Thoracic aorta (tissue), 2 donors: ENCODE results near the gene PLPPR2. TPM values are rescaled to one million over a fixed set of nuclear protein-coding genes. Genes with fewer than 3 reads are reported as not detected.
"Not testable (repeated sequence)": the region's sequence is repeated elsewhere in the genome, so short reads cannot be mapped to it uniquely, and the experiment has no call there.

Experiments
- ATAC-seq: fragments of 150-250 bp; one replicate; pipeline ENCODE4 v1.8.0; 2017; ENCODE audit warnings: low read depth; ENCODE audit not compliant: insufficient number of reproducible peaks, low FRiP score
- DNase-seq: peaks from one replicate; pipeline ENCODE4 v3.0.0-alpha.2; 2020; ENCODE audit warnings: low spot score
- H3K27ac ChIP-seq, 2 donors: fragments of 200-600 bp; sonication (generic); 1 replicate in 1 of 2; 2 replicates in 1 of 2; pipeline ENCODE4 v1.5.1; 2016; ENCODE audit warnings: mild to moderate bottlenecking in 2 of 2, moderate library complexity in 2 of 2
- H3K27me3 ChIP-seq: fragments of 200-600 bp; sonication (generic); replicated peaks from 2 replicates; pipeline ENCODE4 v1.6.0; 2016; ENCODE audit warnings: mild to moderate bottlenecking; ENCODE audit not compliant: insufficient read depth
- H3K36me3 ChIP-seq: fragments of 200-600 bp; sonication (generic); one replicate; pipeline ENCODE4 v1.5.1; 2016
- H3K4me1 ChIP-seq, 2 donors: fragments of 200-600 bp; sonication (generic); 1 replicate in 1 of 2; 2 replicates in 1 of 2; pipeline versions ENCODE4 v1.5.1 to v1.6.0; 2016; ENCODE audit warnings: low read depth in 2 of 2, mild to moderate bottlenecking in 1 of 2; ENCODE audit not compliant: control insufficient read depth in 1 of 2
- H3K4me3 ChIP-seq: fragments of 200-600 bp; sonication (generic); 2 replicates; pipeline ENCODE4 v1.5.1; 2016; ENCODE audit warnings: mild to moderate bottlenecking
- H3K9me3 ChIP-seq: fragments of 200-600 bp; sonication (generic); 2 replicates; pipeline ENCODE4 v1.5.1; 2016
- total RNA-seq, 2 donors: library from RNA; depleted of rRNA; stranded (reverse); fragments of >200 nt; gene quantifications; one replicate each; pipeline versions ENCODE4 v1.1.0 to v1.2.3, GENCODE V29; 2016
- TF ChIP-seq, protein P1 (sequence below): fragments of 200-600 bp; sonication (generic); IDR thresholded peaks from one replicate; pipeline ENCODE4 v1.5.1; 2019; ENCODE audit warnings: antibody characterized with exemption

The PLPPR2 gene
- total RNA-seq, 2 donors from 2014 or later, result 55.7 to 69.7 TPM

GRCh38 chr19:11330127-11330526 is 25.1 kb upstream of the PLPPR2 start:
- peaks cover 48% of the 10 kb centered on the region for H3K36me3 ChIP-seq

GRCh38 chr19:11331502-11331901 is 23.7 kb upstream of the PLPPR2 start:
- no peak overlapping the region for H3K27ac ChIP-seq
- H3K4me3 ChIP-seq, result no peak overlapping the region
- DNase-seq (no peak), ATAC-seq (no peak)
- no peaks in the 10 kb centered on the region for H3K27me3 ChIP-seq
- no peaks in the 10 kb centered on the region for H3K9me3 ChIP-seq
- H3K36me3 ChIP-seq, result peaks cover 56% of the 10 kb centered on the region
- TF ChIP-seq, protein P1, sequence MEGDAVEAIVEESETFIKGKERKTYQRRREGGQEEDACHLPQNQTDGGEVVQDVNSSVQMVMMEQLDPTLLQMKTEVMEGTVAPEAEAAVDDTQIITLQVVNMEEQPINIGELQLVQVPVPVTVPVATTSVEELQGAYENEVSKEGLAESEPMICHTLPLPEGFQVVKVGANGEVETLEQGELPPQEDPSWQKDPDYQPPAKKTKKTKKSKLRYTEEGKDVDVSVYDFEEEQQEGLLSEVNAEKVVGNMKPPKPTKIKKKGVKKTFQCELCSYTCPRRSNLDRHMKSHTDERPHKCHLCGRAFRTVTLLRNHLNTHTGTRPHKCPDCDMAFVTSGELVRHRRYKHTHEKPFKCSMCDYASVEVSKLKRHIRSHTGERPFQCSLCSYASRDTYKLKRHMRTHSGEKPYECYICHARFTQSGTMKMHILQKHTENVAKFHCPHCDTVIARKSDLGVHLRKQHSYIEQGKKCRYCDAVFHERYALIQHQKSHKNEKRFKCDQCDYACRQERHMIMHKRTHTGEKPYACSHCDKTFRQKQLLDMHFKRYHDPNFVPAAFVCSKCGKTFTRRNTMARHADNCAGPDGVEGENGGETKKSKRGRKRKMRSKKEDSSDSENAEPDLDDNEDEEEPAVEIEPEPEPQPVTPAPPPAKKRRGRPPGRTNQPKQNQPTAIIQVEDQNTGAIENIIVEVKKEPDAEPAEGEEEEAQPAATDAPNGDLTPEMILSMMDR, result no peak
- no peaks in the 10 kb centered on the region for H3K4me1 ChIP-seq

More at GRCh38 chr19:11330127-11330526, 25.1 kb upstream of the PLPPR2 start:
- ATAC-seq, result no peak
- no peak for DNase-seq
- TF ChIP-seq, protein P1, result no peak
- no peaks in the 10 kb centered on the region for H3K27me3 ChIP-seq
- H3K4me3 ChIP-seq, result no peak overlapping the region
- H3K4me1 ChIP-seq, result no peaks in the 10 kb centered on the region
- H3K9me3 ChIP-seq, result no peaks in the 10 kb centered on the region
- no peak overlapping the region for H3K27ac ChIP-seq

GRCh38 chr19:11332822-11333221 is 22.4 kb upstream of the PLPPR2 start:
- H3K27me3 ChIP-seq, result no peaks in the 10 kb centered on the region
- no peak overlapping the region for H3K4me3 ChIP-seq
- H3K36me3 ChIP-seq, result peaks cover 46% of the 10 kb centered on the region
- H3K4me1 ChIP-seq, result peaks cover 0 to 2% of the 10 kb centered on the region in 2 donors
- H3K27ac ChIP-seq, result no peak overlapping the region
- DNase-seq, result no peak
- no peak for ATAC-seq
- TF ChIP-seq, protein P1, result no peak
- no peaks in the 10 kb centered on the region for H3K9me3 ChIP-seq

DNA sequence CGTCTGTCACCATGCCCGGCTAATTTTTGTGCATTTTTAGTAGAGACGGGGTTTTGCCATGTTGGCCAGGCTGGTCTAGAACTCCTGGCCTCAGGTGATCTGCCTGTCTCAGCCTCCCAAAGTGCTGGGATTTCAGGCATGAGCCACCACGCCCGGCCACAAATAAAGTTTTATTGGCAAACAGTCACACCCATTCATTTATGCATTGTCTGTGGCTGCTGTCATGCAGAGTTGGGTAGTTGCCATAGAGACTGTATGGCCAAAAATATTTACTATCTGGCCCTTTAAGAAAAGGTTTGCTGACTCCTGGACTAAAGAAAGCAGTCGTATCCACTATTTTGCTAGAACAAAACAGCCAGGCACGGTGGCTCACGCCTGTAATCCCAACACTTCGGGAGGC is 21.4 kb upstream of the PLPPR2 start:
- Histone ChIP-seq H3K36me3 (peaks cover 46% of the 10 kb centered on the region), H3K4me1 (peaks cover 0 to 13% of the 10 kb centered on the region in 2 donors)
- H3K27me3 ChIP-seq, DNase-seq, H3K9me3 ChIP-seq, H3K4me3 ChIP-seq, ATAC-seq, H3K27ac ChIP-seq: not testable (repeated sequence)

- Histone ChIP-seq H3K27ac (no peak overlapping the region), H3K9me3 (no peaks in the 10 kb centered on the region), H3K4me1 (peaks cover 2 to 22% of the 10 kb centered on the region in 2 donors), H3K36me3 (peaks cover 36% of the 10 kb centered on the region), H3K4me3 (no peak overlapping the region), H3K27me3 (no peaks in the 10 kb centered on the region)
- DNase-seq, result no peak
- TF ChIP-seq, protein P1, result no peak
- no peak for ATAC-seq
Observed at GRCh38 chr19:11335449-11336146, 19.6 kb upstream of the PLPPR2 start.

DNA sequence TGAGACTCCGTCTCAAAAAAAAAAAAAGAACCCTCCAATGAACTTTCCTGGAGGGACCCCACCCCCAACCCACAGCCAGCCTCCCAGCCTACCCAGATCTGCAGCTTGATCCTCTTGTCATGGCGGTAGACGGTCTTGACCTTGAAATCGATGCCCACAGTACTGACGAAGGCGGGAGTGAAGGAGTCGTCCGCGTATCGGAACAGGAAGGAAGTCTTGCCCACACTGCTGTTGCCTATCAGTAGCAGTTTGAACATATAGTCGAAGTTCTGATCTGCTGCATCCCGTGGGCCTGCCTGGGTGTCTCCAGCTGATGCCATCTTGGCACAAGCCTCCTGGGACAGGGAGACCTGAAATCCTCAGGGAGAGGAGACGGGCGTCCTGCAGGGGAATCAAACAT is 18.2 kb upstream of the PLPPR2 start:
- no peaks in the 10 kb centered on the region for H3K9me3 ChIP-seq
- peaks cover 2 to 22% of the 10 kb centered on the region in 2 donors for H3K4me1 ChIP-seq
- no peak overlapping the region for H3K27ac ChIP-seq
- H3K27me3 ChIP-seq, result no peaks in the 10 kb centered on the region
- no peak for DNase-seq
- TF ChIP-seq, protein P1, result no peak
- no peak for ATAC-seq
- H3K4me3 ChIP-seq, result no peak overlapping the region
- peaks cover 36% of the 10 kb centered on the region for H3K36me3 ChIP-seq
